ENCODE measurements around the gene AMZ1. TPM values are rescaled to one million over a fixed set of nuclear protein-coding genes. Genes with fewer than 3 reads are reported as not detected.

AMZ1 gene
- total RNA-seq, 1 experiment from 2014 or later = 0.74 TPM

- no peaks in the 10 kb centered on the region for H3K27me3 ChIP-seq (ENCODE audit: insufficient read depth, low read length)
- no peak overlapping the region for H2BK5ac ChIP-seq (ENCODE audit: insufficient read length, low read length)
- no peaks in the 10 kb centered on the region; a peak in 1 of 5 replicates for H3K9me3 Mint-ChIP-seq
- H3K23ac ChIP-seq (ENCODE audit: insufficient read length, low read depth, low read length) = no peak overlapping the region
- no peaks in the 10 kb centered on the region for H3K79me2 ChIP-seq (ENCODE audit: insufficient read depth, low read length)
- WGBS (ENCODE audit: extremely low coverage, insufficient read length, low lambda C conversion rate) = no CpG with 5 or more reads among the region's 25 CpGs
- H3K4me1 ChIP-seq (ENCODE audit: insufficient read depth, low read length) = no peaks in the 10 kb centered on the region
- H3K27me3 Mint-ChIP-seq (ENCODE audit: low read depth) = peaks cover 1% of the 10 kb centered on the region
- H4K5ac ChIP-seq (ENCODE audit: insufficient read length, low read depth, low read length) = no peak overlapping the region
- H2AFZ ChIP-seq (ENCODE audit: low read length) = no peak overlapping the region
- no peak overlapping the region for H2BK15ac ChIP-seq (ENCODE audit: low read depth, low read length)
- no peak overlapping the region for H2AK5ac ChIP-seq (ENCODE audit: insufficient read length, low read length)
- no peak overlapping the region for H3K56ac ChIP-seq (ENCODE audit: insufficient read length, low read depth, low read length)
- H3K27ac Mint-ChIP-seq = no peak overlapping the region
- H3K4me2 ChIP-seq (ENCODE audit: insufficient read depth, insufficient read length, low read length) = no peak overlapping the region
- H2BK120ac ChIP-seq (ENCODE audit: low read depth, low read length, poor library complexity, severe bottlenecking) = no peak overlapping the region
- H3T11ph ChIP-seq (ENCODE audit: low read length) = no peak overlapping the region
- DNase-seq = no peak
- no peak overlapping the region for H3K27ac ChIP-seq (ENCODE audit: insufficient read length, low read depth, low read length)
- H3K23me2 ChIP-seq (ENCODE audit: insufficient read length, low read depth, low read length, poor library complexity, severe bottlenecking) = no peaks in the 10 kb centered on the region
- H3K18ac ChIP-seq (ENCODE audit: insufficient read length, low read depth, low read length) = no peak overlapping the region
- no peak for TF ChIP-seq CTCF (conservative IDR thresholded peaks at IDR 0.05)
- H3K14ac ChIP-seq (ENCODE audit: insufficient read depth, low read length) = no peak overlapping the region
- no peak overlapping the region for H2BK12ac ChIP-seq (ENCODE audit: insufficient read length, low read depth, low read length)
- H3K4me3 Mint-ChIP-seq = no peak overlapping the region
- H3K79me1 ChIP-seq (ENCODE audit: insufficient read depth, low read depth, low read length, poor library complexity, severe bottlenecking) = no peaks in the 10 kb centered on the region
- H3K9ac ChIP-seq (ENCODE audit: extremely low read depth, insufficient read length, low read length) = no peak overlapping the region
- no peak overlapping the region for H4K8ac ChIP-seq (replicated peaks; ENCODE audit: insufficient read length, low read depth, low read length)
- H3K9me3 ChIP-seq (ENCODE audit: control insufficient read depth, low read depth, low read length) = no peaks in the 10 kb centered on the region
- peaks cover 10 to 14% of the 10 kb centered on the region in 2 experiments for H3K4me1 Mint-ChIP-seq
- no peak overlapping the region for H2BK20ac ChIP-seq (ENCODE audit: low read depth, low read length, poor library complexity, severe bottlenecking)
- H4K20me1 ChIP-seq (ENCODE audit: control insufficient read depth, insufficient read depth, insufficient read length) = no peaks in the 10 kb centered on the region
- no peak overlapping the region for H4K91ac ChIP-seq (ENCODE audit: insufficient read length, low read depth, low read length)
- no peak overlapping the region for H3K4ac ChIP-seq (ENCODE audit: low read depth, low read length)
- H3K36me3 Mint-ChIP-seq (ENCODE audit: insufficient read depth in 1 of 3, low read depth in 3 of 3) = peaks cover 11 to 34% (median 30%) of the 10 kb centered on the region in 3 experiments
These were observed 24.1 kb downstream of the AMZ1 start for GRCh38 chr7:2711895-2712675.

Measured in H9 (cell line).